Measurements from ENCODE around the gene TBC1D17.

DNA sequence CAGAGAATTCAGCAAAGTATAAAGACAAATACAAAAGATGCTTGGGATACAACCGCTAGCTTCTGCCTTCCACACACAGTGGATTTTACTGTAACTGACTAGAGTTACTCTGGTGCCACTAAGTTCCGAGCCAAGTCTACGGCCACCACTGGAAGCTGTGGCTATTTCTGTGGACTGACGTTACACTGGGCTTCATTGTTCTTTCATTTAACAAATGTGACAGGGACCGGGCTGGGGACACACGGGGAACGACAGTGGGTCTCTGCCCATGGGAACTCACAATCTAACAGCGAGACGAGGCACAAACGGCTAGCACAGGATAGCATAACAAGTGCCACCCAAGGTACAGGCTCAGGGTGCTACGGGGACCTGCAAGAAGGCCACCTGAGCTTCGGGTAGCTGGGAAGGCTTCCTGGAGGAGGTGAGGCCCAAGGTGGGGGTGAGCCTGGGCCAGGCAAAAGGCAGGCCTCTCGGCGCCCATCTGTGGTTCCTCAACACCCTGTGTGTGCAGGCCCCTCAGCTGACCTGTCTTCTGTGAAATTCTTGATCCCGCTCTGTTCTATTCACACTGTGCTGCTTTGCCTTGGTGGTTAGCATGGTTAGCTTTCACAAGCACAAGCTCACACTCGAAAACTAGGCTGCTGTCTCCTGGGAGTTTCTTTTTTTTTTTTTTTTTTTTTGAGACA lies 29.5 kb downstream of the TBC1D17 start:
- TF ChIP-seq CTCF (IDR thresholded peaks at IDR 0.05; ENCODE audit: insufficient read depth, low read length, poor library complexity, severe bottlenecking) (no peak), EZH2phosphoT487 (conservative IDR thresholded peaks at IDR 0.05; ENCODE audit: low read length) (no peak)

Measured in SU-DHL-6 (cell line).